Central memory CD4-positive, alpha-beta T cell (primary cell): ENCODE data around the gene WFDC1.

ENCODE experiments used
- DNase-seq: peaks from one replicate; pipeline ENCODE4 v3.0.0; 2022

The WFDC1 gene

DNA sequence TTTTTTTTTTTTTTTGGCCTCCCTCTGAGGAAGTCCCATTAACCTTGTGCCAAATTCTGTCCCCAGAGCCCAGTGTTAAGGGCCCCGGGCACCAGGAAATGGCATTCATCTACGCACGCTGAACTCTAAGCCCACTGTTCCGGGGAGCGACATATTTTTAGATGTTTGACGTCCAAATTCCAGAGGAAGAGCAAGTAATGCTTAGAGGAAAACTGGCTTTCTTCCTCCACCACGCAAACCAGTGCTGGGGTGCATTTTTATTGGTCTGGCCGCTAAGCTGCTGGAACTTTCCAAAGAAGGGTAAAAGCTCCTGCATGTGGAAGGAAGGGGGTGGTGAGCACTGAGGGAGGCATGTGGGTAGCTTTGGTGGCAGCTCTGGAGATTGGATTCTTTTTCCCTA lies 8.3 kb downstream of the WFDC1 start:
- DNase-seq: no peak

DNA sequence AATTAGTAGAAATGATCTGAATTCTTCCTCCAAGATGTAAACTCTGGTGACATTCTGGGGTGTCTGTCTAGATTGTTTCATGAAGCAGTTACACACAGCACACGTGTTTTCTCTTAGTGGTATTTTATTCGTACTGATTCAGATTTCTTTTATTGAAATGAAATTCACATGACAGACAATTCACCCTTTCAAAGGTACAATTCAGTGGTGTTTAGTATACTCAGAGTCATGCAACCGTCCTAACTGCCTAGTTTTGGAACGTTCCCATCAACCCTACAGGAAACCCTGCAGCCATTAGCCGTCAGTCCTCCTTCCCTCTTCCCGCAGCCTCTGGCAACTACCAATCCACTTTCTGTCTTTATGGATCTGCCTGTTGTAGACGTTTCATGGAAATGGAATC lies 8.8 kb downstream of the WFDC1 start:
- no peak for DNase-seq

DNA sequence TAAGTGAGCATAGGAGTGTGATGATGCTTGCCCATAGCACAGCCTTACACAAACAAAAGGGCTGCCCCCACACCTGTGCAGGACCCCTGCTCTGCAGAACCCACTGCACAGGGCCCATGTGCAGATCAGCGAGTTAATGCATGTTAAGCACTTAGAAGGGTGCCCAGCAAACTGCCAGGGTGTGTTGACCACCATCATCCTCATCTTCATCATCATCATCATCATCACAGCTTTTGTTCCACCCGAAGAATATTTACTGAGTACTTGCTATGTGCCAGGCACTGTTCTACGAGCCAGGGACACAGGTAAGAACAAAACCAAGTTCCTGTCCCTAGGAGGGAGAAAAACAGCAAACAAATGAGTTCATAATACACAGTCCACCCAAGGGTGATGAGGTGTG lies 11.9 kb downstream of the WFDC1 start:
- DNase-seq: no peak

DNA sequence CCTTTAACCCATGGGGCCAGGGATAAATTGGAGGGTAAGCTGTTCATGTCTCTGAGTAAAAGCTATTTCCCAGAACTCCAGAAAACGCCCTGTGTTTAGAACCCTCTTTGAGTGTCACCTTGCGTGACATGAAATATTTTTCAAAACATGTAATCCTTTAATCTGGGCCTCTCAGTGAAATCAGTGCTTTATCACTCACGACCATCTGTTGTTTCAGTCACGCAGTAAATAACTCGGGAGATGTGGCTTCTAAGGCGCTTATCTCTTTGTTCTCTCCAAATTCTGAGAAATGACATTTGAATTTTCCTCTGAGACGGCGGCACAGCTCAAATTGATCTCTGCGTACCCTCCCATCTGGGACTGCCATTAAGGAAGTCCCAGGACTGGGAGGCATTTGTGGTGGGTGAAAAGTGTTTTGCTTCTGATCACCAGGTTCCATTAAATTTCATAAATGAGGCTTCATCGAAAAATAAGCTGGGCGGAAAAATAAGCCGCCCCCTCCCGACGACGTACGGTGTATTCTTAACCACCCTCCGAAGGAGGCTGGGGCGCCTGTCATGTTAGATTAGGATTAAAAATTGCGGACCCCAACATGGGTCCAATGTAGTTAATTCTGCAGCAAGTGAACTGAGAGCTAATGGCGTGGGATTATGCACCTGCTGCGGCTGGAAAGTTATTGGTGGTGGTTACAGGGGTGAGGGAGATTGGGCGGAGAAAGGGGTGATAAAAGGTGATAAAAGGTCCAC lies 12.7 kb downstream of the WFDC1 start:
- no peak for DNase-seq

DNA sequence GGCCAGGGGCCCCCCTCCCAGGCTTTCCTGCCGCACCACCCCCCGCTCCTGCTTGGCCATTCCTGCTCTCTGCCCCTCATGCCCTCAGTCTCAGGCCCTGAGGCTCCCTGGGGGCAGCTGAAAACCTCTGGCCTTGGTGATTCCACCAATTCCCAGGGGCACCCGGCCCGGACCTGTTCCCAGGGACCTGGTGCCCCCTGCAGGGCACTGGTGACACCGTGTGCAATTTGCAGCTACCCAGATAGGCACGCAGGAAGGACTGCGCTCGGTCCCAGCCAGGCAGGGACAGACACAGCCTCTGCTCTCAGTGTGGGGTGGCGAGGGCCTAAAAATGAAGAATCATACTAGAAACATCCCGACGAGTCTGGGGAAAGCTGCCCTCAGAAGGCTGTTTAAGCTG lies 13.4 kb downstream of the WFDC1 start:
- no peak for DNase-seq

DNA sequence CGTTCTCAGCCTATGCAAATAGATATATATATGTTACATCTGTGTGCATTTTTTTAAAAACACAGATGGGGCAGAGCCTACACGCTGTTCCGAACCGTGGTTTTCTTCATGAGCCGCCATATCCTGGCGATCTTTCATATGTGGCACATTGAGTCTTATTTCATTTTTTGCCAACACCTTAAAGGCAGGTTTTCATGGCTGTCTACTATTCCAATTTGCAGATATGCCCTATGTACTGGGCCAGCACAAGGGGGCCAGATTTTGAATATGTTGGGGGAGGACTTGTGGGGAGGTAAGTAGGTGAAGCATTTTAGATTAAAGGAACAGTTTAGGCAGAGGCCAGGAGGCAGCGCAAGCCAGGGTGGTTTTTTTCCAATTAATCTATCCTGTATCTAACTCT lies 16.0 kb downstream of the WFDC1 start:
- no peak for DNase-seq

DNA sequence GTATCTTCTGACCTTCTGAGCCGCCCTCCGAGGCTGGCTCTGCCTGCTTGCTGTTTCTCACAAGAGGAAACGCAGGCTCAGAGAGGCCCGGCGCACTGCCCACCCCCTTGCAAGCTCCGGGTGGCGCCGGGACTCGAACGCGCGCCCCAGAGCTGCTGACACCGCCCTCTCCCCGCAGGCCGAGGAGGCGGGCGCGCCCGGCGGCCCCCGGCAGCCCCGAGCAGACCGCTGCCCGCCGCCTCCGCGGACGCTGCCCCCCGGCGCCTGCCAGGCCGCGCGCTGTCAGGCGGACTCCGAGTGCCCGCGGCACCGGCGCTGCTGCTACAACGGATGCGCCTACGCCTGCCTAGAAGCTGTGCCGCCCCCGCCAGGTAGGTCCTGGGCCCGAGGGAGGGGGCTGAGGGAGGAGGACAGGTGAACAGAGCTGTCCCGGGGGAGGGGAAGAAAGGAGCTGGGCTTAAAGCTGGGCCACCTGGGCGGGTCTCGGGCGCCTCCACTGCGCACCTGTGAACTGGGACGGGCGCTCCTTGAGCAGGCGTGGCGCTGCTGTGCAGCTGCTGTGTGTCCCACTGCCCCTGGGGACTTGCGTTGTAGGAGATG lies 18.2 kb downstream of the WFDC1 start:
- DNase-seq: no peak

DNA sequence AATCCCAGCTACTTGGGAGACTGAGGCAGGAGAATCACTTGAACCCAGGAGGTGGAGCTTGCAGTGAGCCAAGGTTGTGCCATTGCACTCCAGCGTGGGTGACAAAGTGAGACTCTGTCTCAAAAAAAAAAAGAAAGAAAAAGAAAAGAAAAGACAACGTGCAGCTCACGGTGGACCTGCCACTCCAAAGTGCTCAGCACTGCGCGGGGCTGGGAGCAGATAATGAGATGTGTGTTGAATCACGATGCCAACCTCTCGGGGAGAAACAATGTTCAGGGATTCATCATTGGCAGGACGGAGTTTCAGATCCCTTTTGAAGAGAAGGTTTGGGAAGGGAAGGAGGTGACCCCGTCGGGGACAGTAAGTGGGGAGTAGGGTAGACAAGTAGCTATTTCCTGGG lies 19.2 kb downstream of the WFDC1 start:
- DNase-seq: no peak

DNA sequence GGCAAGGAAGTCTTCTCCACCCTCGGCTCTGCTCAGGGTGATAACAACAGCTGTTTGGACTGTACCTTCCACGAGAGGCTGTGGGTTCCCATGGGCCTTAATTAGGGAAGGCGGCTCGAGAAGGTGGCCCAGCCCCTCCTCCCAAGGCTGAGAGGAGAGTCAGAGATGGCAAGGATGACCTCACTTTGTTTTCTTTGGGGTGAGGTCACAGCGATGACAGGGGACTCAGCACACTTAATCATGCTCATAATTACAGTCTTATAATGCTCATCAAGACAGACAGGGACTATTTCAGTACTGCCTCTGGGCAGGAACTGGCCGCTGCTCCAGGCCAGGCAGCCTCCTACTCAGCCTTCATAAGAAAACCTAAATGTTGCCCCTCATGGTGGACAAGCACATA lies 19.7 kb downstream of the WFDC1 start:
- no peak for DNase-seq

DNA sequence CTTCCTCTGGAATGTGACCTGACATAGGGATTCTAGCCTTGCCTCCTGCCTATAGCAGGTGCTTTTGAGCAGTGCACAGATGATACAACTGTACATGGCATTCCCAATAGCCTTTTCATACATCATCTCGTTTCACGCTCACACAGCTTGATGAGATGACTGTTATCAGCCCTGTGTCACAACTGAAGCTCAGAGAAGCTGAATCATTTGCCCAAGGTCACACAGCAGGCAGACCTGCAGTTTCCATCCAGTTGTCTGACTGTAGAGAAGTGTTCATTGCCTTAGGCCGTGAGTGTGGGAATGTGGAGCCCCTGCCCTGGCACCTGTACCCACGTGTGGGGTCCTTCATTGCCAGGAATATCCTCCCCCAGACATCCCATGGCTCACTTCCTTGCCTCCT lies 20.1 kb downstream of the WFDC1 start:
- DNase-seq: no peak

DNA sequence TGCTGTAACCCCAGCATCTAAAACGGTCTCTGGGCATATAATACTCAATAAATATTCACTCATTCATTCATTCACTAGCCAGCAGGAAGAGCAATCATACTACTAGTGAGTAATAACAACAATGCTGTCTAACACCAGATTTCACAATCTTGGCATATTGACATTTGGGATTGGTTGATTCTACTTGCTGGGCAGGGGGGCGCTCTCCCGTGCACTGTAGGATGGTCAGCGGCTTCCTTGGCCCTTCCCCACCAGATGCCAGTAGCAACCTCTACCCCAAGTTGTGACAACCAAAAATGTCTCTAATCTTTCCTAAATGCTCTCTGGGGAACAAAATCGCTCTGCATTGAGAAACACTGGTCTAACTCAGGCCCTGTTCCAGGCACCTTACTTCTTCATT lies 20.7 kb downstream of the WFDC1 start:
- DNase-seq: no peak

DNA sequence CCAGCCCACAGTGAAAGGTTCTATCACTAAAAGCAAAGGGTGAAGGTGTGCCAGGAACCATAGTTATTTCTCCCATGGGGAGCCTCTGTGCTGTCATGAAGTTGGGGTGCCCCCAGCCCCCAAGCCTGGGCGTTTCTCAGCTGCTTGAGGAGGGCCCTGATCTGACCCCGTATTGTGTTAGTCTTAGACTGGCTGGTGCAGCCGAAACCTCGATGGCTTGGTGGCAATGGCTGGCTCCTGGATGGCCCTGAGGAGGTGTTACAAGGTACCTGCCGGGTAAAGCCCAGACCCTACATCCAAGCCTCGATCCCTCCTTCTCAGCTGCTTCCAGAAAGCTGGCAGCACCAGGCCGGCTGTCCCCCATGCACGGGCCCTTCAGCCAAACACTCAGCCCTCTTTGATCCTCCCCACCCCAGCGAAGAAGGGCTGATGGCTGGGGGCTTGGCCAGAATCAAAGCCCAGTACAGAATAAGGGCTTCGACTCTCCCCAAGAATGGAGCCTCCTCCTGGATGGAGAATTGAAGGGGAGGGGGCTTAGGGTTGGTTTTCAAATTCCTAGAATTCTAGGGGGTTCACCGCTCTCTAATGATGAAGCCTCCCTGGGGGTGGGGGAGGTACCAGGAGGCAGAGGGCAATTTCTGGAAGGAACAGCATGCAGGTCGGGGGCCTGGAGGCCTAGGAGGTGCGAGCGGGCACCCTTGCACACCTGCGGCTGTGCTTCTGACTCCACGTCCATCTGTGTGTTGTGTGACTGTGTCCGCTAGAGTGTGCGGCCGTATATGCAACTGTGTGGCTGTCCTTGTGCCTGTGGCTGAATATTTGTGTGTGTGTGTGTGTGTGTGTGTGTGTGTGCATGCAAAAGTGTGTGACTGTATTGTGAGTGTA lies 23.7 kb downstream of the WFDC1 start:
- no peak for DNase-seq

DNA sequence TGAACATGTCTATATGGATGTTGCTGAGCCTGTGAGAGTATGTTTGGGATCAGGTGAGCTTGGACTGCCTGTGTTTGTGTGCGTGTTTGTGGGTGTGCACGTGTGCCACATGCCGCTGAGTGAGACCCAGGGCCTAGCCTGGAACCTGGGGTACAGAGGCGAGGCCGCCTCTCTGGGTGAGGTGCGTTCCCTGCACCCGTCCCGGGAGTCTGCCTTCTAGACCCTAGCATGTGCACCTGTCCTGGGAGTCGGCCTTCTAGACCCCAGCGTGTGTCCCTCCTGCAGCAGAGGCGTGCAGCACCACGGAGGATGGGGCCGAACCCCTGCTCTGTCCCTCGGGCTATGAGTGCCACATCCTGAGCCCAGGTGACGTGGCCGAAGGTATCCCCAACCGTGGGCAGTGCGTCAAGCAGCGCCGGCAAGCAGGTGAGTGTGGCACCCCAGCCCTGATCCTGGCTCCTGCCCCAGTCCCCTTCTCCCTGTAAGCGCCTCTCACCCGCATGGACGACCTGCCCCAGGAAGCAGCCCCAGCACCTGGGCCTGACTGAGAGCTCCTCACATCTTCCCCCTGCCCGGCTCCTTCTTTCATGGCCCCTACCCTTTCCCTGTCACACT lies 24.6 kb downstream of the WFDC1 start:
- DNase-seq: no peak

DNA sequence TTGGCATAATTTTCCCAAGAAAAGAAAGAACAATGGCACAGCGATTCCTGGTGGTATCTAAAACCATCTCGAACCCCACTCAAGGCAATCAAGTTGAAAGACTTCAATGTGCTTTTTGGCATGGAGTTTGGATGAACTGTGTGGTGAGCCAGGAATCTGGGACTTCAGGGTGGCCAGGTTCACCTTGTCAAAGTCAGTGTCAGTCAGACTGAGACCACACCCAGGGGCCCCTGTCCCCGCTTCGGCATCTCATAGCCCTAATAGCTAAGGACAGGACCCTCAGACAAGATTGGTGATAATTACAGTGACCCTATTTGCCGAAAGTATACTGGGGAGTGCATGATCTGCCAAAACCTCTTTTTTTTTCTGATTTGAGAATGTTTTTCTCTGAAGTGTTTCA lies 25.8 kb downstream of the WFDC1 start:
- no peak for DNase-seq

DNA sequence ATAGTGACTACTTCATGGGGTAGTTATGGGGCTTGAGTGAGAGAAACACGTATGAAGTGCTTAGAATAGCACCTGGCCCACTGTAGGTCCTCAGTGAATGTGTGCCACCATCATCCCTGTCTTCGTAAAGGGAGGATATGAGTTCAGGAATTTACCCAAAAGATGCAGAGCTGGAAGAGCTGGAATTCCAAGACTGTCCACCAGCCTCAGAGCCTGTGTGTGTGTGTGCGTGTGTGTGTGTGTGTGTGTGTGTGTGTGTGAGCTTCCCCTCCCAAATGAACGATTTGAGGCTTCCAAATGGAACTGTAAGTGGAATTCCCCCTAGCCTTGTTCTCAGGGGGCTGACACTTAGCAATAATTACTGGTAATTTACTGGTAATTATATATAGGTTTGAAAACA lies 27.3 kb downstream of the WFDC1 start:
- no peak for DNase-seq

DNA sequence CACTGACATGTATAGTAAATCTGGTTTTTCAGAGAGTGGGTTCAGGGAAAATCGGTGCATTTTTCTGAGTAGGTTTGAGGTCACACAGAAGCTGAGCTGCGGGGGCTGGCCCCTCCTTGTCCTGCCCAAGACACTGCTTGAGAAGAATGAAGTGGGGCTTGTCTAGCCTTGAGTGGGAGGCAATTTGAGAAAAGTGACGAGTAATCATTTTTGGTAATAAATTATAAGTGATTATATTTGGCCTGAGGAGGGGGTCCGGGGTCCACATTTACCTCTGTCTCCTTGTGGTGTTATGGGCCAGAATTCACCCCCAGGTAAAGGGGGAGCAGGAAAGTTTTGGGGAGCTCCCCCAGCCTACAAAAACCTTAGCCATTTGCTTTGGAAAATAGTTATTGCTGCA lies 28.1 kb downstream of the WFDC1 start:
- DNase-seq: no peak

DNA sequence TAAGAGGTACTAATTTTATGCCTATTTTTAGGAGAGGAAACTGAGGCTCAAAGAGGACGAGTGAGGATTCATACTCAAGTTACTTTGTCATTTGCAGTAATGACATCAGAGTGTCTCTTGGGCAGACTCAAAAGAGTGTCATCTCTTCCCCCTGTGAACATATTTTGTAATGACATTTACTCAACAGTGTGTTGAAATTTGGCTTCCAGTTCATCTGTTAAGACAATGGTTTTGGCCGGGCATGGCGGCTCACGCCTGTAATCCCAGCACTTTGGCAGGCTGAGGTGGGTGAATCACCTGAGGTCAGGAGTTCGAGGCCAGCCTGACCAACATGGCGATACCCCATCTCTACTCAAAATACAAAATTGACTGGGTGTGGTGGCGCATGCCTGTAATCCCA lies 28.9 kb downstream of the WFDC1 start:
- DNase-seq: no peak

DNA sequence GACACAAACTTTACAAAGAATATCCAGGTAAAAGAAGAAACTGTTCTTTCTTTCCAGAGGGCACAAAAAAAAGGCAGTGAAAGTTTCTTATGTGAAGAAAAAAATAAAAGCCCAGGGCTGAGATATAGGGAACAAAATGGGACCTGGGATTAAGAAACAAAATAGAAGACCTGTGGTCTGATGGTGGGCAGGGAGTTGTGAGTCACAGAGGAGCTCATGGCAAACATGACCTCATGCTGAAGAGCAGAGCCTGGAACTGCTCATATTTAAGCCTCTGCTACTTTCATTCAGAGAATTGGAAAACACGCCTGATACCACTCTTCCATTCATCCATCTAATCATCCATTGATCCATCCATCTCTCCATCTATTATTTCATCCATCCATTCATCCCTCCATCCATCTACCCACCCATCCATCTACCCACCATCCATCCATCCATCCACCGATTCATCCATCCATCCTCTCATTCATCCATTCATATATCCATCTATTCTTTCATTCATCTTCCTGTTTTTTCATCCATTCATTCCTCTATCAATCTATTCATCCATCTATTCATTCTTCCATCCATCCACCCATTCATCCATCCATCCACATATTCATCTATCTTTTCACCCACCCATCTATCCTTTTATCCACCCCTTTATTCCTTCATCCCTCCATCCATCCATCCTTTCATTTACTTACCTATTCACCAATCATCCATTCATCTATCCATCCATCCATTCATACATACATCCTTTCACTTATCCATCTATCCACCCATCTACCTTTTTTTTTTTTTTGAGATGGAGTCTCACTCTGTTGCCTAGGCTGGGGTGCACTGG lies 30.0 kb downstream of the WFDC1 start:
- DNase-seq: no peak

DNA sequence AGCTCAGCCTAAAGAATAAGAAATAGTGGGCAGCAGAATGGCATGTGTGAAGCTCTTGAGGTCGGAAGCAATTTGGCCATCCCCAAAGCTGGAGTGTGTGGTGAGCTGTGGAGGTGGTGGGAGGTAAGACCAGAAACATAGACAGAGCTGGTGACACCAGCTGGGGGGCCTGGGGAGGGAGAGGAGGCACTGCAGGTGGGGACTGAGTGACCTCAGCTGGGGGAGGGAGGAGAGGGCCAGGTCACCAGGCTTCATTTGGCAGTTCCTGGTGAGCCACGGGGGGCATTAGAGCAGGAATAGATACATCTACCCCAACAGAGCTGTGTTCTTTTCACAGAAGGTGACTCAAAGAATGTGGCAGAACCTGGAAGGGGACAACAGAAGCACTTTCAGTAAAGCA lies 31.9 kb downstream of the WFDC1 start:
- DNase-seq: no peak

DNA sequence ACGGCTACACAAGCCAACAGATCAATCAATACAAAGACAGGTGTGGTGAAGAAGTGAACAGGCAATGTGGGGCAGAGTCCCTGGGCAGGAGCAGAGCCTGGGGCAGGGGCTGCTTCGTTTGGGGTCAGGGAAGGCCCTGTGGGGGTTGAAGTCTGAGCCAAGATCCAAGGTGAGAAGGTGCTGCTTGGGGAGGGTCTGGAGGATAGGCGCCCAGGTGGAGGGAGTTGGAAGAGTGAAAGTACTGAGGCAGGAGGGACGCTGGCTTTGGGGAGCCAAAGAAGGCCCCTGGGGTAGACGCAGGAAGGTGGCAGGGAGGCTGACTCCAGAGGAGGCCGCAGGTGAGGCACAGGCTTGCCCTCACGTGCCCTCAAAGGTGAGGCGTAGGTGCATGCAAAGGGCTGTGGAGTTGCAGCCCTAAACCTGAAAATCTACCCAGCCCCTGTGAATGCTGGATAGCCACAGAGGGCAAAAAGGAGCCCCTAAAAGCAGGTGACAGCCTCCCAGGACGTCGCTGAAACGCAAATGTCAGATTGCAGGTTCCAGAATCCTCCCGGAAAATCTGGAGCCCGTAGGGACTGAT lies 33.3 kb downstream of the WFDC1 start:
- DNase-seq: no peak

DNA sequence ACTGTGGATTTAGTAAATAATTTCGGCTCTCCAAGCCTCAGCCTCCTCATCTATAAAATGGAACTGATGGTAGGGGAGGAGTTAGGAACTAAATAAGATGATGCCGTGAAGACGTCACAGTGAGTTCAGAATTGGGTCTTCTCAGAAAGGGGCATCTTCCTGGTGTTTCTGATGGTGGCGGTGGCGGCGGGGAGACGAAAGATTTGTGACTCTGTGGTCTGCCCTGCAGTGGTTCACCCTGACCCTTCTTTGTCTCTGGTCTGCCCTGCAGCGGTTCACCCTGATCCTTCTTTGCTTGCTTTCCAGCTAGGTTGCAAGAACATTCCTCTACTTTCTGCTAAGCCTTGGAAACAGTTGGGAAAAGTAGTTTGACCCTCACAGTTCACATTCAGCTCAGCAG lies 34.3 kb downstream of the WFDC1 start:
- no peak for DNase-seq
